SU-DHL-6 (cell line): ENCODE results near the gene SPHK2.

Source experiments
- H2AFZ ChIP-seq: fragments of 200-600 bp; sonication (generic); 2 replicates; pipeline ENCODE4 v1.6.1; 2014; ENCODE audit warnings: low read depth, mild to moderate bottlenecking, moderate library complexity, mixed read lengths, antibody characterized with exemption, low read length; ENCODE audit not compliant: severe bottlenecking
- H3F3A ChIP-seq: fragments of 200-600 bp; shearing (Covaris generic); 2 replicates; pipeline ENCODE4 v1.6.0; 2016; ENCODE audit warnings: antibody characterized with exemption, mild to moderate bottlenecking; ENCODE audit not compliant: insufficient read depth
- H3K27ac ChIP-seq: fragments of 200-600 bp; sonication (generic); 2 replicates; pipeline ENCODE4 v1.5.1; 2016; ENCODE audit warnings: low read depth, mild to moderate bottlenecking, low read length, moderate library complexity, mixed read lengths
- H3K27me3 ChIP-seq: fragments of 200-600 bp; sonication (generic), shearing (Covaris generic); 2 replicates; pipeline ENCODE4 v1.6.0; 2014; ENCODE audit warnings: mild to moderate bottlenecking, low read length
- H3K36me3 ChIP-seq: fragments of 200-600 bp; sonication (generic); 2 replicates; pipeline ENCODE4 v1.6.1; 2014; ENCODE audit warnings: mild to moderate bottlenecking, low read length, mixed read lengths
- H3K4me2 ChIP-seq: fragments of 300-600, 200-600 bp; shearing (Covaris generic), sonication (generic); 2 replicates; pipeline ENCODE4 v1.6.0; 2014; ENCODE audit warnings: low read length, low read depth, mild to moderate bottlenecking; ENCODE audit not compliant: poor library complexity, severe bottlenecking
- H3K4me3 ChIP-seq: fragments of 200-600 bp; sonication (generic); 2 replicates; pipeline ENCODE4 v1.5.1; 2014; ENCODE audit warnings: antibody characterized with exemption, low read length, mild to moderate bottlenecking, mixed read lengths; ENCODE audit not compliant: insufficient read depth, poor library complexity, severe bottlenecking
- H3K79me2 ChIP-seq: fragments of 200-600 bp; sonication (generic); 2 replicates; pipeline ENCODE4 v1.6.1; 2014; ENCODE audit warnings: mild to moderate bottlenecking, low read length, moderate library complexity; ENCODE audit not compliant: insufficient read depth
- H3K9ac ChIP-seq: fragments of 200-600 bp; sonication (generic); 2 replicates; pipeline ENCODE4 v1.7.0; 2014; ENCODE audit warnings: mild to moderate bottlenecking, low read length
- H3K9me2 ChIP-seq: fragments of 200-600 bp; sonication (generic); replicated peaks from 2 replicates; pipeline ENCODE4 v1.6.1; 2014; ENCODE audit warnings: low read length; ENCODE audit not compliant: insufficient read depth
- H3K9me3 ChIP-seq: fragments of 200-600 bp; sonication (generic); 2 replicates; pipeline ENCODE4 v1.6.1; 2014; ENCODE audit warnings: low read length, mixed read lengths; ENCODE audit not compliant: insufficient read depth
- H4K20me1 ChIP-seq: fragments of 200-600 bp; sonication (generic); 2 replicates; pipeline ENCODE4 v1.6.1; 2014; ENCODE audit warnings: low read depth, mild to moderate bottlenecking, antibody characterized with exemption, low read length, moderate library complexity, mixed read lengths
- CTCF ChIP-seq: fragments of 200-600 bp; sonication (generic); IDR thresholded peaks from one replicate; pipeline ENCODE4 v1.5.1; 2017; ENCODE audit warnings: antibody characterized with exemption, mild to moderate bottlenecking, low read length, moderate library complexity; ENCODE audit not compliant: insufficient read depth, poor library complexity, severe bottlenecking
- EZH2phosphoT487 ChIP-seq: fragments of 200-600 bp; sonication (generic), shearing (Covaris generic); conservative IDR thresholded peaks from 2 replicates; pipeline ENCODE4 v1.6.1; 2018; ENCODE audit warnings: mild to moderate bottlenecking, antibody characterized with exemption, low read length, moderate library complexity, mixed read lengths

The SPHK2 gene

GRCh38 chr19:48603001-48603400 is 16.3 kb upstream of the SPHK2 start:
- no peak overlapping the region for H2AFZ ChIP-seq
- H3K27me3 ChIP-seq: no peaks in the 10 kb centered on the region
- H3F3A ChIP-seq: no peaks in the 10 kb centered on the region
- H3K27ac ChIP-seq: no peak overlapping the region
- H3K36me3 ChIP-seq: no peaks in the 10 kb centered on the region
- H3K4me3 ChIP-seq: no peak overlapping the region
- H3K79me2 ChIP-seq: no peaks in the 10 kb centered on the region
- H3K9me2 ChIP-seq: no peaks in the 10 kb centered on the region
- H3K9me3 ChIP-seq: no peaks in the 10 kb centered on the region
- H3K9ac ChIP-seq: no peak overlapping the region
- H4K20me1 ChIP-seq: no peaks in the 10 kb centered on the region
- TF ChIP-seq CTCF: no peak
- no peak overlapping the region for H3K4me2 ChIP-seq

GRCh38 chr19:48603449-48603848 is 15.9 kb upstream of the SPHK2 start:
- H3K4me3 ChIP-seq: no peak overlapping the region
- H3K79me2 ChIP-seq: no peaks in the 10 kb centered on the region
- no peak overlapping the region for H3K9ac ChIP-seq
- H3K9me2 ChIP-seq: no peaks in the 10 kb centered on the region
- H2AFZ ChIP-seq: no peak overlapping the region
- no peak overlapping the region for H3K4me2 ChIP-seq
- no peak overlapping the region for H3K27ac ChIP-seq
- H4K20me1 ChIP-seq: no peaks in the 10 kb centered on the region
- TF ChIP-seq EZH2phosphoT487 (no peak), CTCF (no peak)
- no peaks in the 10 kb centered on the region for H3K9me3 ChIP-seq
- H3F3A ChIP-seq: no peaks in the 10 kb centered on the region
- H3K36me3 ChIP-seq: no peaks in the 10 kb centered on the region
- no peaks in the 10 kb centered on the region for H3K27me3 ChIP-seq

GRCh38 chr19:48603850-48604249 is 15.5 kb upstream of the SPHK2 start:
- H4K20me1 ChIP-seq: no peaks in the 10 kb centered on the region
- H3K9ac ChIP-seq: no peak overlapping the region
- H3K9me2 ChIP-seq: no peaks in the 10 kb centered on the region
- no peak overlapping the region for H3K4me2 ChIP-seq
- H3K79me2 ChIP-seq: no peaks in the 10 kb centered on the region
- no peak for TF ChIP-seq EZH2phosphoT487
- no peak for TF ChIP-seq CTCF
- no peaks in the 10 kb centered on the region for H3K27me3 ChIP-seq
- H3K9me3 ChIP-seq: no peaks in the 10 kb centered on the region
- no peak overlapping the region for H2AFZ ChIP-seq
- no peak overlapping the region for H3K27ac ChIP-seq
- no peaks in the 10 kb centered on the region for H3F3A ChIP-seq
- no peak overlapping the region for H3K4me3 ChIP-seq
- H3K36me3 ChIP-seq: no peaks in the 10 kb centered on the region
